ENCODE measurements around the gene HAS3. TPM values are rescaled to one million over a fixed set of nuclear protein-coding genes. Genes with fewer than 3 reads are reported as not detected.

Gene HAS3
- total and polyA plus RNA-seq, 4 donors = 0.09 to 0.75 (median 0.26) TPM

GRCh38 chr16:69115361-69115760 is 9.9 kb downstream of the HAS3 start:
- 94% methylated on average over 5 of the region's 5 CpGs for WGBS
- DNase-seq (ENCODE audit: low spot score) = no peak
- no peaks in the 10 kb centered on the region for H3K27me3 ChIP-seq (ENCODE audit: control insufficient read depth in 4 of 4, insufficient read depth in 4 of 4, low read length in 3 of 4)
- H3K9ac ChIP-seq (ENCODE audit: low read depth in 1 of 2, low read length in 2 of 2) = no peak overlapping the region
- H3K27ac ChIP-seq (ENCODE audit: low read depth in 1 of 2, low read length in 2 of 2) = no peak overlapping the region
- H3K36me3 ChIP-seq (ENCODE audit: control insufficient read depth in 4 of 4, insufficient read depth in 3 of 4, low read depth in 1 of 4, low read length in 3 of 4) = peaks cover 2 to 22% (median 4%) of the 10 kb centered on the region in 4 donors
- no peak overlapping the region for H3K4me3 ChIP-seq (ENCODE audit: low read depth in 1 of 3, low read length in 3 of 3)
- H3K9me3 ChIP-seq (ENCODE audit: control insufficient read depth in 4 of 4, low read length in 3 of 4) = no peaks in the 10 kb centered on the region
- TF ChIP-seq EGR1 (IDR thresholded peaks at IDR 0.05; ENCODE audit: low read depth in 2 of 2) (no peak), RXRA (IDR thresholded peaks at IDR 0.05) (no peak), JUND (IDR thresholded peaks at IDR 0.05) (no peak), FOXA2 (IDR thresholded peaks at IDR 0.05) (no peak), FOXA1 (IDR thresholded peaks at IDR 0.05) (no peak), ATF3 (IDR thresholded peaks at IDR 0.05) (no peak), CTCF (IDR thresholded peaks at IDR 0.05; ENCODE audit: low read depth, low read length, missing input control) (no peak), REST (IDR thresholded peaks at IDR 0.05) (no peak), MAX (IDR thresholded peaks at IDR 0.05) (no peak), TAF1 (conservative IDR thresholded peaks at IDR 0.05) (no peak), HNF4G (IDR thresholded peaks at IDR 0.05) (no peak), ZBTB33 (IDR thresholded peaks at IDR 0.05) (no peak), HNF4A (conservative IDR thresholded peaks at IDR 0.05) (no peak), YY1 (IDR thresholded peaks at IDR 0.05) (no peak), GABPA (IDR thresholded peaks at IDR 0.05 in 1 of 2, conservative IDR thresholded peaks at IDR 0.05 in 1 of 2) (no peak), NR2F2 (IDR thresholded peaks at IDR 0.05) (no peak), SP1 (IDR thresholded peaks at IDR 0.05) (no peak)
- H3K4me1 ChIP-seq (ENCODE audit: control insufficient read depth in 4 of 4, insufficient read depth in 4 of 4, low read length in 3 of 4) = peaks cover 11 to 36% (median 17%) of the 10 kb centered on the region in 4 donors
